HG02678 (cell line): ENCODE results near the gene ACBD7.

Experiments used
- ATAC-seq: cut with Tn5 transposase; IDR thresholded peaks from one replicate; pipeline ENCODE4 v1.9.1; 2021; ENCODE audit warnings: mild to moderate bottlenecking, moderate library complexity; ENCODE audit not compliant: unreplicated experiment

The ACBD7 gene

DNA sequence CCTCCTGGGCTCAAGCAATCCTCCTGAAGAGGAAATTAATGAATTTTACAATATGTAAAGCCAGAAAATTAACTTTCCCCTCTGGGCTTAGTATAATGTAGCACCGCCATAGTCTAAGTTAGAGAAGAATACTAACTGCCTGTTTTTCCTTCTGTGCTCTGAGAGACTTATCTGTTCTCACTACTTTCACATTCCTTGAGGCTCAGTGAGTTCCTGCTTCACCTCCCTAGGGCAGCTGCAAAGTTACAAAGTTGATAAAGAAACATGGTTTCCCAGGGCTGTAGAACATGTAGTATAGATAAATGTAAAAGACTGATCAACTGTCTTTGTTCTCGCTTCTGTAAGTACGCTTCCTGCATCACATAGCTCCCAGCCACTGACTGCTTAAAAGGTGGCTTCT is 60.8 kb downstream of the ACBD7 start:
- ATAC-seq = no peak
